Colon (tissue), 2 donors: ENCODE data around the gene ORM2.

Experiments
- FAIRE-seq: peaks from 2 replicates; lab custom pipeline; 2012; peaks lifted over from hg19 to GRCh38; lab: Jason Lieb, UNC
- donor health status: control.
- donor health status: control.

ORM2 gene

DNA sequence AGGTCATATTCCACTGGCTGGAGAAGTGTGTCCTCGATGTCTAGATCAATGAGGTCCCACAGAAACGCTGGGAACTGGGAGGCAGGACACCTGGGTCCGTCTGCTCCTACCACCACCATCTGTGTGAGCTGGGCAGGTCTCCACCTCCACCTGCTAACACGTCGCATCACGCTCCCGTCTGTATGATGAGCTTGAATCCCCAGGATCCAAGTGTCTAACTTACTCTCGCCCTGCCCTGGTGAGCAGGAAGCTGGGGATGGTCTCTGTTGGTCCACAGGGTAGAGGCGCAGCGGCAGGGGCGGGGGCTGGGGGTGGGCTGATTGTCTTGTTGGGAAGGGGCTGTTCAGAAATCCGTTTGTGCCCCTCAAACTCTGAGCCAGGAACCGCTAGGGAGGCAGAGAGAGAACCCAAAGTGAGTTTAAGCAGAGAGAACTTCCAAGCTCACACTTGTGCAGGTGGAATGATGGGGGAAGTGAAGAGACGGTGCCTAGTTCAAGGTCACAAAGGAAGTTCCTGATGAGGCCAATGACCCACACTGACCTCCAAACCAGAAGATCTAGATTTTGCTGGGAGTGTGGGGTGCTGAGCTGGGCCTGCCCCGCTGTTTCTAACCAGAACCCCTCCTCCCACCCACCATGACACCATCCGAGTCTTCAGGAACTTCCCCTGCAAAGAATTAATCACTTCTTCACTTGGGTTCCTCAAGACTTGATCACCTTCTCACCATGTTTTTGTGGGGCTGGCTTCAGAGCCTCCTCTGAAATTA lies 21.1 kb downstream of the ORM2 start:
- no peak for FAIRE-seq

DNA sequence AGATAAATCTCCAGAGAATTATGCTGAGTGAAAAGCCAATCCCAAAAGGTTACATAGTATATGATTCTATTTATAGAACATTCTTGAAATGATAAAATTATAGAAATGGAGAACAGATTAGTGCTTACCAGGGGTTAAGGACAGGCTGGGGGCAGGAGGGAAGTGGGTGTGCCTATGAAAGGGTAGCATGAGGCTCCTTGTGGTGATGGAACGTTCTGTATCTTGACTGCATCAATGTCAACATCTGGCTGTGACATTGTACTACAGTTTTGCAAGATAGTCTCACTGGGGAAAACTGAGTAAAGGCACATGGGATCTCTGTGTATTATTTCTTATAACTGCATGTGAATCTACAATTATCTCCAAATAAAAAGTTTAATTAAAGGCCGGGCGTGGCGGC lies 22.3 kb downstream of the ORM2 start:
- no peak for FAIRE-seq

DNA sequence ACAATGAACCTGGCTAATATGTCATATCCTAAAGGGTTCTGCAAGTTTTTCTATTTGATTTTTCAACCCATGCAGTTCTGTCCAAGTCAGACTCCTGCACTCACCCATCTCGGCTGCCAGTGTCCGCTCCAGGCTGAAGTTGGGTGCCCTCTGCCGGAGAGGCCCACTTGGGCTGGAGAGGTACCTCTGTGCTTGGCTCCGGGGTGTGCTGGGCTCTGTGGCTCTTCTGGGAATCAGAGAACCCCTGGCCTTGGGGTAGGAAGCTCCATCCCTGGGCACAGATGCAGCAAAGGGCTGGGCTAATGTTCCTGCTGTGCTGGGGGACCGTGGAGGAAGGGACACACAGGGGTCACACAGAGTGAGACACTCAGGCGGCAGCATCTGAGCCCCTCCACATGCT lies 26.2 kb downstream of the ORM2 start:
- FAIRE-seq = no peak

DNA sequence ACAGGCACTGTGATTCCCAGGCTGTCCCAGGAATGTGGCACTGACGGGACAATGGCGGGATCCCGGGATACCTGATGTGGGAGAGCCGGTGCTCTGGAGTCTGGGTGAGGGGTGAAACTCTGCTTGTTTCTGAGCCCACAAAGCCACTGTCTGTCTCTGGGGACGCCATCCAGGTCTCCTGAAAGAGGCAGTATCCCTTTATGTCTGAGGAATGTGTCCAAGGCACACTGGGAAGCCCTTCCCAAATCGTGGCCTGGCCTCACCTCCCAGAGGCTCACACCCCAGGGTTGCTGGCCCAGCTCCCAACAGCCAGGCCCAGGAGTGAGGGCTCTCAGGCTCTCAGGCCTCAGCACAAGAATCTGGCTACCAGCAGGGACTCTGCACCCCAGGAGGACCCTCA lies 27.1 kb downstream of the ORM2 start:
- FAIRE-seq = no peak

DNA sequence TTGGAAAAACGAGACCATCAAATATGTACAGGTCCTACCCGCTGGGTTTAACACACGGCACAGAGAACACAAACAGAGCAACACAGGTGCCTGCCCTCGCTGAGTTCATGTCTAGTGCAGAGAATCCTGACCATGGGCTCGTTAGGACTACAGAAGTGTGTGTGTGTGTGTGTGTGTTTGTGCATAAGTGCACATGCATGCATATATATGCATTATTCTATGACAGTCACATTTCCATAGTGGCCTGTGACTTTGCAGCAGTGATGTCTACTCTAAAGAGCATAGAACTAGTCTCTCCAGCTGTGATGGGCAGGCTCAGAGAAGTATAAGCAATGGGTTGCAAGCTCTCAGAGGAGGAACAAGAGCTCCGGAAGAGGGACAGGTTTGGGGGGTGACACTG lies 27.7 kb downstream of the ORM2 start:
- no peak for FAIRE-seq

DNA sequence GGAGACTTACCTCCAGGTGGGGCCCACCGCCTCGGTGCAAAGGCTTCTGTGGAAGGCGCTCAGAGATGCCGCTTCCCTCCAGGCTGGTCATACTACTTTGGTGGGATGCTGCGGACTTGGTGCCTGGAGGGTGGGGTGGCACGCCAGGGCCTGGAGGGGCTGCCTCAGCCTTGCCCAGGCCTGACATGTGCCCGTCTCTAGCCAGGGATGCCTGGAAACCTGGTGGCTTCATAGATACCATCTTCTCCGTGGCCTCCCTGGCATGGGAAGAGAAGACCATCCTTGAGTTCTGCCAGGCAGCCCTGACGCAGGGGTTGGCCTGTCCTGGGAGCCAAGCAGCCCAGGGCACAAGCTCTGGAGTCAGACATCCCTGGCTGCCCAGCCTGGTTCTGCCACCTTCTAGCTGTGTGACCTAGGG lies 28.3 kb downstream of the ORM2 start:
- no peak for FAIRE-seq

DNA sequence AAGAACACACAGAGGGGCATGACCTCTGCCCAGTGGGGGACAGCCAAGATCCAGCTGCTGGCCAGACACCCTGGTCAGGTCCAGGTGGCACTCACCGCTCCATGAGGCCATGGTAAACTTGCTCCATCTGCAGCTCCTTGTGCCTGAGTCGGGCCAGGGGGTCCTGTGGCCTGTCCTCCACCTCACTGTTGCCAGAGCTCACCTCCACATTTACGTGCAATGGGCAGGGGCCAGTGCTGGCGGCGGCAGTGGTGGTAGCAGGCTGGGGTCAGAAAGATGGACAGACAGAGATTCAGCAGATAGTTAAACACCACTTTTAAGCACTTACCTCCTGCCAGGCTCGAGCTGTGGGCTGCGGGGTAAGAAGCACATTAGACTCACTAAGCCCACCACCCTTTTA lies 30.1 kb downstream of the ORM2 start:
- no peak for FAIRE-seq

DNA sequence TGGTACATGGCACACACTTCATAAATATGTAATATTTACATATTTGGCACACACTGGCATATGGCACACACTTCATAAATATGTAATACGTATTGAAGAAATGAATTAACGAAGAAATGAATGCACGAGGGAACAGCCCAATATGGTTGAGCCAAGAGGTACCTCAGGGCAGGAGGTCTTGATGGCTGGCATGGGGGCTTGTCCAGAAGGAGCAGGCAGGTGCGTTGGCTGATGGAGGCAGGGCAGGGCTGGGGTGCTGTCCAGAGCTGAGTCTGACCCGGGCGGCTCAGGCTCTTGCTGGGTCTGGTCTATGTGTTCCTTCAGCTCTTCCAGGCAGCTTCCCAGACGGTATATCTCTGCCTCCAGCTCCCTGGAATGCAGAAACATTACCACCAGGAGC lies 31.9 kb downstream of the ORM2 start:
- no peak for FAIRE-seq

DNA sequence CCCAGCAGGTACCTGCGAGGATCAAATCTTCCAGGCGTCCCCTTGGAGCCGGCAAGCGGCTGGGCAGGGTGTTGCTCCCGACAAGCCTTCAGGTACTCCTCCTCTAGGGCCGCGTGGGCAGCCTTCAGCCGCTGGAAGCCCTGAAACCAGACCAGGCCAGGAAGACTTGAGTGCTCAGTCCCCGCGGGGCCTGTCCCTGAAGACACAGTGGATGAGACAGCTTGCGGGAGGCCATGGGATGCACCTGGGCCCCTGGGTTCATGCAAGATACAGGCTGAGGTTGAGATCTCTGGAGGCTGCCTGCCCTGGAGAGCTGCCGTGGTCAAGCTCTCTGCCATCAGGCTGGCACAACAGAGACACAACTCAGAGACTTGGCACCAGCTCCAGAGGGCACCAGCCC lies 32.7 kb downstream of the ORM2 start:
- FAIRE-seq = no peak

DNA sequence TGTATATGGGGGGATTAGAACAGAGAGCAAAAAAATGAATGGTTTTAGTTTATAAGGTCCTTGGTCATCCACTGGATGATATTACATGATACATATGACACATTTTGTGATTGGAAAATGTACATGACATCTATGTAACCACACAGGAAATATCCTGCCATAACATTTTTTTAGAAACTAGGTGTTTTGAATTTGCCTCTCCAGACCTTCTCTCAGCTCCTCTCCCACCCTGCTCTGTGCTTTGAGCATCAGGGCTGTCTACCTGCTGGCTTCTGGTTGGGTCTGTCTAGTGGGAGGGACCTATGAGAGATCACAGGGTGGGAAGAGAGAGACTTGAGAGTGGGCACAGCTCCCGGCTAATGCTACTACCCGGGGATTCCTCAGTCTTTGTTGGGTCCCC lies 33.8 kb downstream of the ORM2 start:
- FAIRE-seq = no peak

DNA sequence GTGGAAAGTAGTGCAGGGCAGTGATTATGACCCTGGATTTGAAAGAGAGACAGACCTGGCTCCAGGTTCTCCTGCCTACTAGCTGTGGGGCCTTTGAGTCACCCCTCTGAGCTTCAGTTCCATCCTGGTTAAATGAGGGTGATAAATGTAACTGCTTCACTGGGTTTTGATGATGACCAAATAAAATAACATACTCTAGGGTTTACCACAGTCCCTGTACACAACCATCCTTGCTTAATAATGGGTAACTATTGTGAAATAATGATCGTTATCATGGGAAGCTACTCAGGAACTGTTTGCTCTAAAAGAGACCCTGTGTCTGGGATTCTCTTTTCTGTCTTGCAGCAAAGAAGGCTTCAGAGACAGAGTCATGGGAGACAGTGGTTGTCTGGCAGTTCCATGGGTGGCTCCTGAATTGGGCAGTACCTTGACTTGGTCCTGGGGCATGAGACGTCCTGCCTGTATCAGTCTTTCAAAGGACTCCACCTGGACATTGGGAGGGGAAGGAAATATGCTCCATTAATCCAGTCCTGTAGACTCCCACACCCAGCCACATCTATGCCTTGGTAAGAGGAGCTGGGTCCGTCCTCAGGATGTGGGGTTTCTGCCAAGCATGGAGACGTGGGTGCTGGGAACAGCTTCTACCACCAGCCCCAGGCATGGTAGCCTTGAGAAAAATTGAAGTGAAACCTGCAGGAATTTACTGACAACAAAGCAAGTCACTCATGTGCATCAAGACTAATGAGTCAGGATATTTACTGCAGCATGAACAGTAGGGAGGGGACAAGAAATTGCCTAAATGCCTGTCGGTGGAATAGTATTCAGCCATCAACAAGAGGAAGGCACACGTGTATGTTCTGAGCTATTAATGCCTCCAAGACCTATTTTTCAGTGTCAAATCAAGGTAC lies 34.7 kb downstream of the ORM2 start:
- no peak for FAIRE-seq

DNA sequence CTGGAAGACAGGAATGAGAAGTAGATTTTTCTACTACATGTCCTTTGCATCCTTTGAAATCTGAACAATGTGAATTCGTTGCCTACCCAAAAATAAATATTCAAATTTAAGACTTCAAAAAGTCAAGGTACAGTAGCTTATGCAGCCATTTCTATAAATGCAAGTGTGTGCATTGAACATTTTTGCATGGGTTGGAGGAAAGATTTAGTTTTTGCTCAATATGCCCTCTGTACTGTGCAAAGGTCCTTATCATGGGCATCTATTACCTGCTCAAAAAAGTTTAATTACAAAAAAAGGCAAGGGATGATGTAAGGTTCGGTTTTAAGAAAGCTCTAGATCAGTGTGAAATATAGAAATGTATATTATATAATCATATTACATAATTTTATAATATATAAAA lies 35.5 kb downstream of the ORM2 start:
- no peak for FAIRE-seq

DNA sequence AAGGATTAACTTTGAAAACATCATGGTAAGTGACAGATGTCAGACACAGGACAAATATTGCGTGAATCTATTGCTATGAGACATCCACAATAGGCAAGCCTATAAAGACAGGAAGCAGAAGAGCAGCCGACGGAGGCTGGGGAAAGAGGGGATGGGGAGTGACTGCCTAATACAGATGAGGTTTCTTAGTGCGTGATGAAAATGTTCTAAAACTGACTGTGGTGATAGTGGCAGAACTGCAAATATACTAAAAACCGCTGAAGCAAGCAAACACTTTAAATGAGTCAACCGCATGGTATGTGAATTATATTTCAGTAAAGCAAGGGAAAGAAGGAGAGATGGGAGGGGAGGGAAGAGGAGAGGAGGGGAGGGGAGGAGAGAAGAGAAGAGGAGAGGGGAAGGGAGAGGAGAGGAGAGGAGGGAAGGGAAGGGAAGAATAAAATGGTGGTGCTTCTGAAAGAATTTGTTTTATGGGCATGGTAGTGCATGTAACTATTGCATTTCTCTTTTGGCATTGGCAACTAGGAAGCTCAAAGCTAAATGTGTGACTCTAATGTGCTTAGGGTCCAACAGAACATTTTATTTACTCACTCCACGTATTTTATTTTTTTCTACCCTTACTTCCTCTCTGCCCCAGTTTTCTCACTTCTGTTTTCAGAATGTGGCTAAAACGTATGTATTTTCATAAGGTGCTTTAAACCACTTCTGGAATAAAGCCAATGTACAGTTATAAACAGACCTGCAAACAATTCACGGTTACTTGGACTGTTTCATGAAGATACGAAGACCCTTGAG lies 36.9 kb downstream of the ORM2 start:
- no peak for FAIRE-seq

DNA sequence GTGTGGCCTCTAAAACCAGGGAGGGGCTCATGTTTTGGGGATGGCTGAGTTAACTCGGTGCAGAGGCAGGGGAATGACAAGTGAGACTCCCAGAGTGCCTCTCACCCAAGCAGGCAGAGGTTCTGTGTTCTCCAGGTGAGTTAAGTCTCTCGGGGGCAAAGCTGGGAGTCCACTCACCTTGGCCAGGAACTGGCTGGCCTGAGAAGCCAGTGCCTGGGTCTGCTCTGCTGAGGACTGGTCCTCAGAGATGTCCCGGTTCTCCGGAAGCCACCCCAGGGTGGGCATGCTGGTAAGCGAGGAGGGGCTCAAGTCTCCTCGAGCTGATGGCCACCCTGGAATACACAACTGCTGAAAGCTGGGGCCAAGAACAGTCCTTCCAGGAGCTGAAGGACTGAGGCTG lies 37.7 kb downstream of the ORM2 start:
- no peak for FAIRE-seq

DNA sequence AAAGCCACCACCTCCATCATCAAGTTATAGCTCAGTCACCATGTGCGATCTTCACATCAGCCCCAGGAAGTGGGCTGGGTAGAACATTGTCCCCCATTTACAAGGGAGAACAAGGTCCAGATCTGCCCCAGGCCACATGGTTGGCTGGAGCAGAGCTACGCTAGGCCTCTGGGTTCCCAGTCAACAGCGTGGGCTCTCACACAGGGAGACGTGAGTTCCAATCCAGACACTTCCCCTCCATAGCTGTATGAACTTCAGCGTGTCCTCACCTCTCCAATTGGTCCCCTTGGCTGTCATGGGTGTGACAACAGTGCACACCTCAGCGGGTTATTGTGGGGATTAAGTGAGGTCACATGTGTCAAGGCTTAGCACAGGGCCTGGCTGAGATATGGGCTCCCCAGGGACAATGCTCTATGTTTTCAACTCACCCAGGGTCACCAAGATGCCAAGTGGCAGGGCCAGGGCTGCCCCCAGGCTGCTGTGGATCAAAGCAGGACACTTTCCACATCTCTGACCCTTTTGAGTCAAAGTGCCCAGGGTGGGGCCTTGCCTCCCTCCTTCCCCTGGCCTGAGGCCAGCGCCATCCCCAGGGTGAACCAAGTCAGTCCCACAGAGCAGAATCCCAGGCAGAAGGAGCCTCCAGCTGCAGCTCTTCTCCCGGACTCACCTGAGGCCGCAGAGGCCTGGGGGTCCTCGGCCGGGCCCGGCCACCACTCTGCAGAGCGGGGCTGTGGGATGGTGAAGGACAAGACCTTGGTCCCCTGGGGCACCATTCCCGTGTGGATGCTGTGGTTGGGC lies 38.3 kb downstream of the ORM2 start:
- no peak for FAIRE-seq

DNA sequence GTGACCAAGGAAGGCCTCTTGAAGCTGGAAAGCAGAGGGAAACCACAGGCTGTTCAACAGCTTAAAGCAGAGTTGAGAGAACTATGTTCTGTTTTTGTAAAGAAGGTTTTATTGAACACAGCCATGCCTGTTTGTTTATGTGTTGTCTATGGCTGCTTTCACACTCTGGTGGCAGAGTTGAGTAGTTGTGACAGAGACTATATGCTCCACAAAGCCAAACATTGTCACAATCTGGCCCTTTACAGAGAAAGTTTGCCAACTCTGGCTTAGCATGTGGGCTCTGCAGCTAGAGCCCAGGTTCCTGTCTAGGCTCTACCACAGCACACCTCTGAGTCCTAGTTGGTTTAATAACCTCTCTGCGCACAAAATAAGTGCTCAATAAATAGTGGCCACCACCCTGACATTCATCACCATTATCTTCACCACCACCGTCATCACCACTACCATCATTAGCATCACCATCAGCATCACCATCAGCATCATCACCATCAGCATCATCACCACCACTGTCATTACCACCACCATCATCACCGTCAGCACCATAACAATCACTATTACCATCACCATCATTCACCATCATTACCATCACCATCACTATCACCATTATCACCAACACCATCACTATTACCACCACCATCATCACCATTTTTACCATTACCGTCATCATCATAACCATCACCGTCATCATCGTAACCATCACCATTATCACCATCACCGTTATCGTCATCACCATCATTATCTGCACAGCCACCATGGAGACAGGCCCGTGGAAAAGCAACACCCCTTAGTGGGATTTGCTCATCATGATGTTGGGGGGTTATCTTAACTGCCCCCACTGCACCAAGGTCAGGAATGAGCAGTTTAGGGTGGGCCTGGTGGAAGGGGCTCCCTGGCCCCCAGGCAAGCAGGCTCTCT lies 39.8 kb downstream of the ORM2 start:
- no peak for FAIRE-seq

DNA sequence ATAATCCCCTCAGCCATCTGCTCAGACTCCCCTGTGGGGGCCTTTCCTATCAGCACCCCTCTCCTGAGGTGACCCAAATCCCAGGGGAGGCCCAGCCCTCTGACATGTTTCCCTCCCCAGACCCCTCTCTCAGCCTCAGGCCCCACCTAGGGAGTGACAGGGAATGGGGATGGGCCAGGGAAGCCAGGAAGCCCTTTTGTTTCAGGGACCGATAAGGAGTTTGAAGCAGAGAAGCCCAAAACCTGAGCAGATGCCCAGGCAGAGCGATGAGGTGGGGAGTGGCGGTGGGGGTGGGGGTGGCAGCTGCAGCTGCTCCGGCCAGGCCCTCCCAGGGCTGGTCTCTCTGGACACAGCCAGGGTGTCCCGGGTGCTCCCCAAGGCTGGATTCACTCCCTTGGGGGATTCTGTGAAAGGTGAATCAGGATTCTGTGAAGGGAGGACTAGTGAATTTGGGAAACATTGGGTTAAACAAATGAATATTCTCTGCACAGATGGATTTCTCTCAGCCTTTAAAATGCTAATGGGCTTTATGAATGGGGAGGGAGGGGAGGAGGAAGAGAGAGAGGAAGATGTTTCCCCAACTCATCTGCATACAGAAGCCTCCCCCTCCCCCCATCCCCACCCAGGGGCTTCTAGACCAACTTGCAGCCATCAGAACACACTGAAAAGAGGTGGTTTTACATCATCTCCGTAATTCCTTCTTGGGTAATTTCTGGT lies 40.7 kb downstream of the ORM2 start:
- FAIRE-seq = no peak

DNA sequence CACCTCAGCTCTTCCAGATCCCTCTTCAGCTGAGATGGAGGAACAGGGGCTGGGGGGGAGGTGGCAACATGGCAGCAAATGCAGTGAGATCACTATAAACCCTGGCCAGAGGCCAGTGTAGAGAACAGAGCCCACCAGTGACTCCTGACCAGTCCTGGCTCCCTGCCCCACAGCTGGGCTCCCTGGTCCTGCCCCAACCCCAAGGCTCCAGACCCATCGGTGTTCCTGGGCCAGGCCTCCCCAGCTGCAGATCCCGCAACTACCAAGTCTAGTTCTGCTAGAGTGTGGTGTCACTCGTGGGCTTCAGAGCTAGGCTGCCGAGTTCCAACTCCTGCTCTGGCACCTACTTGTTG lies 41.3 kb downstream of the ORM2 start:
- no peak for FAIRE-seq

DNA sequence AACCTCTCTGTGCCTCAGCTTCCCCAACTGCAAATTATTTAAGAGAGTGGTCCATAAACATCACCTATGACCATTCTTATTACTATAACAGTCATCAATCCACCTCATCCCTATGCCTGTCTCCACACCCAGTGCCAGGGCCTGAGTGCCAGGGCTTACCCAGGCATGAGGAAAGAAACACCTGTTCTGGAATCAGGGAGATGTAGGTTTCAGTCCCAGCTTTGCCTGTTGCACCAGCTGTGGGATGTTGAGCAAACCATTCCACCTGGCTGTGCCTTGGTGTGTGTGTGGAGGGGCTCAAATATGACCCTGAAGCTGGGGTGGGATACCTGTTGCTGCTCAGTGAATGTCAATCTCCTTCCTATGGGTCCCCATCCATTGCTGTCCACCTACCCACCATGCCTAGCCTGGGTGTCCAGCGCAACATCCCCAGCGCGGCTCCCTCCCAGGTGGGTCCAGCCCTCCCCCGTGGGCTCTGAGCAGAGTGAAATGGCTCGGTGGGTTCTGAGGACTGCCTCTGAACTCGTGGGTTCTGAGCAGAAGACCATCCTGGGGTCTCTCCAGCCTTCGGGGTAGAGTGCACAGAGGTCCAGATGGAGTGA lies 41.8 kb downstream of the ORM2 start:
- FAIRE-seq = no peak
